GM12878 (cell line): ENCODE results near the gene LTBP2. TPM values are rescaled to one million over a fixed set of nuclear protein-coding genes. Genes with fewer than 3 reads are reported as not detected.

Experiments used
- ATAC-seq: fragments of 200-7000 bp; cut with Tn5 transposase; 3 replicates; pipeline ENCODE4 v1.9.1; 2020; ENCODE audit warnings: mild to moderate bottlenecking, moderate library complexity
- BruUV-seq: library from RNA; stranded (reverse); fragments of 400-500 nt; replicated peaks from 2 replicates; lab custom pipeline; 2021; lab: Mats Ljungman, UMichigan
- CTCF ChIA-PET: fragments of 300-600 bp; sonication (Branson Sonifier 250); formaldehyde crosslinking; extraction: SDS; loops from one replicate; lab custom pipeline; 2021; ENCODE audit warnings: inconsistent platforms; lab: Yijun Ruan, JAX
- POLR2A ChIA-PET: fragments of 350-600 bp; formaldehyde crosslinking; extraction: SDS; loops from one replicate; lab custom pipeline; 2021; ENCODE audit warnings: inconsistent platforms; lab: Charles Lee
- RAD21 ChIA-PET: fragments of 300-600 bp; sonication (Branson Sonifier 250); formaldehyde crosslinking; loops from one replicate; lab custom pipeline; 2023; ENCODE audit warnings: antibody characterized with exemption; ENCODE audit not compliant: unreplicated experiment; lab: Charles Lee
- SMC1A ChIA-PET: fragments of 300-600 bp; sonication (Branson Sonifier 250); formaldehyde crosslinking; loops from one replicate; lab custom pipeline; 2023; ENCODE audit not compliant: unreplicated experiment, uncharacterized antibody; lab: Charles Lee
- DNase-seq: peaks from one replicate; pipeline ENCODE4 v3.0.0-alpha.2; 2011; ENCODE audit warnings: low read depth, low spot score
- FAIRE-seq: peaks from 3 replicates; lab custom pipeline; 2011; peaks lifted over from hg19 to GRCh38; lab: Jason Lieb, UNC
- H2AFZ ChIP-seq: 2 replicates; pipeline ENCODE4 v1.6.0; 2011; ENCODE audit warnings: low read depth, low read length, control low read depth; ENCODE audit not compliant: control insufficient read depth
- H3K27ac ChIP-seq: 2 replicates; pipeline ENCODE4 v1.5.1; 2011; ENCODE audit warnings: control low read depth; ENCODE audit not compliant: control insufficient read depth, insufficient read depth
- H3K27me3 ChIP-seq, 2 experiments: replicated peaks in 1 of 2; 2 replicates each; pipeline versions ENCODE4 v1.6.0 to v1.6.1; 2011; ENCODE audit warnings: low read length in 1 of 2; ENCODE audit not compliant: control insufficient read depth in 2 of 2, insufficient read depth in 2 of 2
- H3K36me3 ChIP-seq, 2 experiments: 2 replicates each; pipeline ENCODE4 v1.5.1; 2011; ENCODE audit warnings: low read length in 1 of 2; ENCODE audit not compliant: control insufficient read depth in 2 of 2, insufficient read depth in 2 of 2
- H3K4me1 ChIP-seq: 2 replicates; pipeline ENCODE4 v1.6.1; 2011; ENCODE audit warnings: mild to moderate bottlenecking, low read length, moderate library complexity, mixed read lengths; ENCODE audit not compliant: control insufficient read depth, insufficient read depth
- H3K4me2 ChIP-seq: 2 replicates; pipeline ENCODE4 v1.6.0; 2011; ENCODE audit warnings: control low read depth; ENCODE audit not compliant: control insufficient read depth, insufficient read depth
- H3K4me3 ChIP-seq: fragments of 200-600 bp; sonication (generic); 2 replicates; pipeline ENCODE4 v1.5.1; 2016
- H3K79me2 ChIP-seq: 2 replicates; pipeline ENCODE4 v1.6.0; 2011; ENCODE audit warnings: low read length; ENCODE audit not compliant: control insufficient read depth, insufficient read depth
- H3K9ac ChIP-seq: 2 replicates; pipeline ENCODE4 v1.8.0; 2011; ENCODE audit warnings: low read length, control low read depth, mixed read lengths; ENCODE audit not compliant: control insufficient read depth, insufficient read depth
- H3K9me3 ChIP-seq: replicated peaks from 3 replicates; pipeline ENCODE4 v1.5.1; 2011; ENCODE audit warnings: mild to moderate bottlenecking, low read length; ENCODE audit not compliant: control insufficient read depth, insufficient read depth
- H4K20me1 ChIP-seq: 2 replicates; pipeline ENCODE4 v1.6.0; 2011; ENCODE audit not compliant: control insufficient read depth, insufficient read depth
- CEBPZ ChIP-seq: fragments of 150-350 bp; IDR thresholded peaks from 2 replicates; pipeline ENCODE4 v1.6.1; 2016; ENCODE audit warnings: low read depth, low read length
- MYB ChIP-seq: fragments of 150-350 bp; IDR thresholded peaks from 2 replicates; pipeline ENCODE4 v1.6.1; 2014; ENCODE audit warnings: mild to moderate bottlenecking, low read depth, low read length, borderline replicate concordance
- PKNOX1 ChIP-seq: fragments of 450-650 bp; IDR thresholded peaks from 2 replicates; pipeline ENCODE4 v1.6.1; 2016; ENCODE audit warnings: mild to moderate bottlenecking
- PRDM15 ChIP-seq: fragments of 450-650 bp; formaldehyde crosslinking; IDR thresholded peaks from 2 replicates; pipeline ENCODE4 v1.4.0; 2020; ENCODE audit warnings: mild to moderate bottlenecking, moderate library complexity
- WGBS: methylation state at CpG from one replicate; pipeline ENCODE4 v1.1.6; 2016; ENCODE audit warnings: low lambda C conversion rate; ENCODE audit not compliant: insufficient replicate concordance, insufficient coverage; ENCODE audit errors: missing lambda C conversion rate; 5-methylcytosine and 5-hydroxymethylcytosine counted together
- in situ Hi-C: fragments of 300-500 bp; cut with MboI; formaldehyde crosslinking; loops from 9 replicates; pipeline ENCODE4 v1.14.3; 2018; ENCODE audit warnings: mixed read lengths
- intact Hi-C: fragments of 100-400 bp; cut with micrococcal nuclease; formaldehyde crosslinking; loops from one replicate; pipeline ENCODE4 v1.14.2; 2022; ENCODE audit not compliant: unreplicated experiment
- polyA plus RNA-seq, 11 experiments: library from polyadenylated mRNA; depleted of rRNA in 4 of 11; unstranded in 6 of 11; stranded (reverse) in 5 of 11; fragments of >200 nt; fragmentation: Nextera tagmentation in 4 of 11; fragmentation: Illumina TruSeq in 1 of 11; extraction: Ambion mirVana in 4 of 11; extraction: Trizol in 1 of 11; gene quantifications; 1 replicate in 1 of 11; 2 replicates in 10 of 11; pipeline versions ENCODE4 v1.2.1 to v1.2.3, GENCODE V29; 2011 to 2016; ENCODE audit warnings: inconsistent platforms in 2 of 11, missing spikeins in 2 of 11, low read depth in 1 of 11
- total RNA-seq, 4 experiments: library from RNA; depleted of rRNA in 3 of 4; stranded (reverse); fragments of >200 nt in 3 of 4; fragmentation: Illumina TruSeq in 1 of 4; extraction: Trizol in 1 of 4; gene quantifications; 2 replicates each; pipeline versions ENCODE4 v1.2.1 to v1.2.3, GENCODE V29; 2013 to 2021

The LTBP2 gene
- total and polyA plus RNA-seq, 10 of the 15 experiments (the other 5 are each of a cell fraction or from before 2014, with no cell fraction given) = 0.03 to 0.23 (median 0.06) TPM; not detected in 1

- TF ChIP-seq PKNOX1 = no peak
- no peak for TF ChIP-seq PRDM15
- no peak for TF ChIP-seq MYB
These were observed 57.2 kb downstream of the LTBP2 start (continued) for GRCh38 chr14:74554742-74555362.

GRCh38 chr14:74552623-74553022, 59.4 kb downstream of the LTBP2 start:
- H2AFZ ChIP-seq = no peak overlapping the region
- FAIRE-seq (no peak), DNase-seq (no peak), ATAC-seq (no peak)
- in situ Hi-C loops (no loop called here), intact Hi-C loops (no loop called here)
- H3K27me3 ChIP-seq = peaks cover 0 to 1% of the 10 kb centered on the region in 2 experiments; a peak in 2 of 4 replicates
- H3K4me3 ChIP-seq = no peak overlapping the region
- 3% methylated on average over 6 of the region's 6 CpGs for WGBS
- no peaks in the 10 kb centered on the region for H3K9me3 ChIP-seq
- SMC1A ChIA-PET = no interaction called here
- H3K79me2 ChIP-seq = no peaks in the 10 kb centered on the region
- no peak overlapping the region for H3K9ac ChIP-seq
- TF ChIP-seq CEBPZ = no peak
- no peaks in the 10 kb centered on the region for H3K36me3 ChIP-seq
- POLR2A ChIA-PET = no interaction called here
- H3K4me2 ChIP-seq = no peak overlapping the region
- CTCF ChIA-PET = no interaction called here
- H4K20me1 ChIP-seq = no peaks in the 10 kb centered on the region
- H3K4me1 ChIP-seq = no peaks in the 10 kb centered on the region
- BruUV-seq = no TSS peak
- H3K27ac ChIP-seq = no peak overlapping the region
- RAD21 ChIA-PET = interaction anchor here (0.6 kb wide), 1 partner anchor 233 kb away, joined by 3 read pairs; no protein-coding TSS in a partner anchor
